Keratinocyte (primary cell): Measurements from ENCODE around the gene LLGL1. TPM values are rescaled to one million over a fixed set of nuclear protein-coding genes. Genes with fewer than 3 reads are reported as not detected.

Experiments used
- DNase-seq: peaks from one replicate; pipeline ENCODE4 v3.0.0-alpha.2; 2011; ENCODE audit warnings: low read depth, missing footprints, low spot score
- FAIRE-seq: peaks from 2 replicates; lab custom pipeline; 2011; peaks lifted over from hg19 to GRCh38; lab: Jason Lieb, UNC
- H2AFZ ChIP-seq: 2 replicates; pipeline ENCODE4 v1.6.0; 2012; ENCODE audit warnings: low read length, control low read depth, inconsistent platforms; ENCODE audit not compliant: control insufficient read depth
- H3K27ac ChIP-seq: 2 replicates; pipeline ENCODE4 v1.5.1; 2011; ENCODE audit warnings: low read length; ENCODE audit not compliant: control insufficient read depth, insufficient read depth
- H3K27me3 ChIP-seq: 3 replicates; pipeline ENCODE4 v1.6.0; 2011; ENCODE audit warnings: low read length; ENCODE audit not compliant: control insufficient read depth, insufficient read depth; ENCODE audit errors: extremely low read depth
- H3K36me3 ChIP-seq, 2 experiments: 2 replicates in 1 of 2; 3 replicates in 1 of 2; pipeline ENCODE4 v1.5.1; 2011; ENCODE audit warnings: low read length in 2 of 2, mild to moderate bottlenecking in 1 of 2; ENCODE audit not compliant: control insufficient read depth in 2 of 2, insufficient read depth in 2 of 2; ENCODE audit errors: extremely low read depth in 1 of 2
- H3K4me1 ChIP-seq: 3 replicates; pipeline ENCODE4 v1.5.1; 2011; ENCODE audit warnings: low read length; ENCODE audit not compliant: control insufficient read depth, insufficient read depth; ENCODE audit errors: extremely low read depth
- H3K4me2 ChIP-seq: 3 replicates; pipeline ENCODE4 v1.6.0; 2011; ENCODE audit warnings: low read depth, low read length; ENCODE audit not compliant: control insufficient read depth, insufficient read depth; ENCODE audit errors: extremely low read depth
- H3K4me3 ChIP-seq, 3 experiments: fragments of 200-600 bp in 1 of 3; sonication (generic) in 1 of 3; 2 replicates in 2 of 3; 3 replicates in 1 of 3; pipeline ENCODE4 v1.5.1; 2011 to 2016; ENCODE audit warnings: low read length in 3 of 3, mild to moderate bottlenecking in 3 of 3, control low read depth in 2 of 3, inconsistent platforms in 1 of 3, low read depth in 1 of 3, mixed read lengths in 1 of 3, mixed run types in 1 of 3, moderate library complexity in 1 of 3; ENCODE audit not compliant: control insufficient read depth in 2 of 3, insufficient read depth in 2 of 3; ENCODE audit errors: extremely low read depth in 1 of 3
- H3K79me2 ChIP-seq: 2 replicates; pipeline ENCODE4 v1.6.0; 2012; ENCODE audit warnings: low read length; ENCODE audit not compliant: control insufficient read depth, insufficient read depth
- H3K9ac ChIP-seq: 3 replicates; pipeline ENCODE4 v1.6.0; 2011; ENCODE audit warnings: low read length; ENCODE audit not compliant: control insufficient read depth, insufficient read depth; ENCODE audit errors: extremely low read depth
- H3K9me1 ChIP-seq: 3 replicates; pipeline ENCODE4 v1.6.0; 2011; ENCODE audit warnings: low read length; ENCODE audit not compliant: control insufficient read depth, insufficient read depth; ENCODE audit errors: extremely low read depth
- H3K9me3 ChIP-seq: 2 replicates; pipeline ENCODE4 v1.5.1; 2012; ENCODE audit warnings: low read depth, low read length; ENCODE audit not compliant: control insufficient read depth
- H4K20me1 ChIP-seq: 3 replicates; pipeline ENCODE4 v1.6.0; 2011; ENCODE audit warnings: low read length; ENCODE audit not compliant: control insufficient read depth, insufficient read depth; ENCODE audit errors: extremely low read depth
- EZH2 ChIP-seq: IDR thresholded peaks from one replicate; pipeline ENCODE4 v1.6.1; 2012; ENCODE audit warnings: inconsistent platforms, mild to moderate bottlenecking, low read length, moderate library complexity
- dilution Hi-C: fragments of 300-500 bp; cut with MboI; formaldehyde crosslinking; loops from one replicate; pipeline ENCODE4 v1.7.0; 2020; ENCODE audit warnings: low sequenced_read_pairs; ENCODE audit not compliant: extremely low pct_ligation_motif_present
- polyA plus RNA-seq, 5 experiments: library from polyadenylated mRNA; depleted of rRNA in 3 of 5; stranded (reverse) in 3 of 5; stranded (forward) in 1 of 5; unstranded in 1 of 5; fragments of >200 nt; gene quantifications; 1 replicate in 1 of 5; 2 replicates in 3 of 5; 3 replicates in 1 of 5; pipeline versions ENCODE4 v1.2.1 to v1.2.3, GENCODE V29; 2011 to 2012; ENCODE audit warnings: missing spikeins in 2 of 5, low read depth in 1 of 5, low replicate concordance in 1 of 5
- TF ChIP-seq, protein P1 (sequence below), 3 experiments: IDR thresholded peaks in 1 of 3; conservative IDR thresholded peaks in 1 of 3; optimal IDR thresholded peaks in 1 of 3; 2 replicates in 2 of 3; 3 replicates in 1 of 3; pipeline versions ENCODE3 to v1.5.1; 2011; ENCODE audit warnings: low read length in 3 of 3, mild to moderate bottlenecking in 3 of 3, moderate library complexity in 2 of 3, control low read depth in 1 of 3, inconsistent platforms in 1 of 3; ENCODE audit not compliant: insufficient read depth in 2 of 3; ENCODE audit errors: extremely low read depth in 1 of 3

The LLGL1 gene
- polyA plus RNA-seq, 1 donor (not counting 4 experiments of a cell fraction or from before 2014, with no cell fraction given): 13.8 TPM

DNA sequence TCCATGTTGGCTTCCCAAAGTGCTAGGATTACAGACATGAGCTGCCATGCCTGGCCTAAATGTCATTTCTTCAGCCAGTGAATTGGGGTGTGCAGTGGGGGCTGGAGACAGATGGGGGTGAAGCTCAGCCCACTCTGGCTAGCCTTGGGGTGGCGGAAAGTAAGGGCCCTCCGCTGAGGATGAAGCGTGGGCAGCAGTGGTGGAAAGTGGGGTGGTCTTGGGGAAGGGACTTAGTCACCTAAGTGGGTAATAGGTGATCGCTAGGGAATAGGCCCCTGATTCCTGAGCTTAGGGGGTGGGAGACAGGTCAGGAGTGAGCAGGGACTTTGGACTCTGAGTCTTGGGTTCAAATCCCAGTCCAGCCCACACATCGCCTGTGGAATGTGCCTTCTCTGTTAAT lies 2.2 kb downstream of the LLGL1 start:
- H3K9ac ChIP-seq: no peak overlapping the region
- peaks cover 8% of the 10 kb centered on the region for H3K4me1 ChIP-seq
- dilution Hi-C loops: no loop called here
- H3K27me3 ChIP-seq: no peaks in the 10 kb centered on the region
- peaks cover 2% of the 10 kb centered on the region for H3K9me1 ChIP-seq
- no peak overlapping the region for H3K4me3 ChIP-seq
- no peaks in the 10 kb centered on the region for H4K20me1 ChIP-seq
- TF ChIP-seq, protein P1, sequence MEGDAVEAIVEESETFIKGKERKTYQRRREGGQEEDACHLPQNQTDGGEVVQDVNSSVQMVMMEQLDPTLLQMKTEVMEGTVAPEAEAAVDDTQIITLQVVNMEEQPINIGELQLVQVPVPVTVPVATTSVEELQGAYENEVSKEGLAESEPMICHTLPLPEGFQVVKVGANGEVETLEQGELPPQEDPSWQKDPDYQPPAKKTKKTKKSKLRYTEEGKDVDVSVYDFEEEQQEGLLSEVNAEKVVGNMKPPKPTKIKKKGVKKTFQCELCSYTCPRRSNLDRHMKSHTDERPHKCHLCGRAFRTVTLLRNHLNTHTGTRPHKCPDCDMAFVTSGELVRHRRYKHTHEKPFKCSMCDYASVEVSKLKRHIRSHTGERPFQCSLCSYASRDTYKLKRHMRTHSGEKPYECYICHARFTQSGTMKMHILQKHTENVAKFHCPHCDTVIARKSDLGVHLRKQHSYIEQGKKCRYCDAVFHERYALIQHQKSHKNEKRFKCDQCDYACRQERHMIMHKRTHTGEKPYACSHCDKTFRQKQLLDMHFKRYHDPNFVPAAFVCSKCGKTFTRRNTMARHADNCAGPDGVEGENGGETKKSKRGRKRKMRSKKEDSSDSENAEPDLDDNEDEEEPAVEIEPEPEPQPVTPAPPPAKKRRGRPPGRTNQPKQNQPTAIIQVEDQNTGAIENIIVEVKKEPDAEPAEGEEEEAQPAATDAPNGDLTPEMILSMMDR (optimal IDR thresholded peaks at IDR 0.05 in 1 of 3, IDR thresholded peaks at IDR 0.05 in 1 of 3, conservative IDR thresholded peaks at IDR 0.05 in 1 of 3; ENCODE audit: extremely low read depth in 1 of 3, insufficient read depth in 2 of 3, low read length in 3 of 3): no peak
- TF ChIP-seq EZH2: no peak
- H3K9me3 ChIP-seq: no peaks in the 10 kb centered on the region
- peaks cover 0 to 4% of the 10 kb centered on the region in 2 experiments for H3K36me3 ChIP-seq
- FAIRE-seq (no peak), DNase-seq (no peak)
- H3K4me2 ChIP-seq: no peak overlapping the region
- H3K79me2 ChIP-seq: peaks cover 37% of the 10 kb centered on the region
- no peak overlapping the region for H3K27ac ChIP-seq
- no peak overlapping the region for H2AFZ ChIP-seq

DNA sequence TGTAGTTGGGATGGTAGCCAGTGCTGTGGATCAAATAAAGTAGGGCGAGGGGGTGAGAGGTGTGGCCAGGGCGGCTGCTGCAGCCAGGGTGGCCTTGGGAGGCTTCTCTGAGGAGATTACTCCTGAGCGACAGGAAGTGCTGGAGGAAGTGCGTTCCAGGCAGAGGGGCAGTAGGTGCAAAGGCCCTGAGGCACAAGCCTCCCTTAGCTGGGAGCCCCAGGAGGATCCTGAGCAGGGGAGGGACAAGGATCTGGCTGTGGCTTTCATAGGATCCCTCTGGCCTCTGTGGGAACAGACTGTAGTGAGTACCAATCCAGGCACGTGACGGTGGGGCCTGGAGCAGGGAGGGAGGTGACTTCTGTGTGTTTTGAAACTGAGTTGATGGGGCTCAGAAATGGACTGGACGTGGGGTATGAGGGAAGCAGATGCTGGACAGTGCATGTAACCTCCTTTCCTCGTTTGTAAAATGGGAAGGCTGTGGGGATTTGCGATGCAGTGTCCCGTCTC lies 2.8 kb downstream of the LLGL1 start:
- H3K27ac ChIP-seq: no peak overlapping the region
- H3K79me2 ChIP-seq: peaks cover 37% of the 10 kb centered on the region
- no peak overlapping the region for H3K4me2 ChIP-seq

More for the DNA sequence above, 2.8 kb downstream of the LLGL1 start:
- H3K9ac ChIP-seq: no peak overlapping the region
- H4K20me1 ChIP-seq: no peaks in the 10 kb centered on the region
- FAIRE-seq: no peak
- H3K4me1 ChIP-seq: peaks cover 8% of the 10 kb centered on the region
- DNase-seq: no peak
- H2AFZ ChIP-seq: no peak overlapping the region
- H3K9me1 ChIP-seq: peaks cover 2% of the 10 kb centered on the region
- no peaks in the 10 kb centered on the region for H3K9me3 ChIP-seq
- TF ChIP-seq, protein P1 (optimal IDR thresholded peaks at IDR 0.05 in 1 of 3, IDR thresholded peaks at IDR 0.05 in 1 of 3, conservative IDR thresholded peaks at IDR 0.05 in 1 of 3; ENCODE audit: extremely low read depth in 1 of 3, insufficient read depth in 2 of 3, low read length in 3 of 3): no peak
- TF ChIP-seq EZH2: no peak
- dilution Hi-C loops: no loop called here
- no peaks in the 10 kb centered on the region for H3K27me3 ChIP-seq
- H3K4me3 ChIP-seq: no peak overlapping the region
- H3K36me3 ChIP-seq: peaks cover 4 to 9% of the 10 kb centered on the region in 2 experiments
